Fibroblast of lung (primary cell): ENCODE data around the gene POU2F2. TPM values are rescaled to one million over a fixed set of nuclear protein-coding genes. Genes with fewer than 3 reads are reported as not detected.

ENCODE experiments used
- DNase-seq, 2 donors: peaks; one replicate each; pipeline versions ENCODE4 v3.0.0 to v3.0.0-alpha.2; 2010; ENCODE audit warnings: low read depth in 2 of 2
- H2AFZ ChIP-seq: 2 replicates; pipeline ENCODE4 v1.5.1; 2012; ENCODE audit warnings: low read length, control low read depth, inconsistent platforms
- H3K27ac ChIP-seq: 2 replicates; pipeline ENCODE4 v1.5.1; 2011; ENCODE audit warnings: low read length, control low read depth; ENCODE audit not compliant: insufficient read depth
- H3K27me3 ChIP-seq: 2 replicates; pipeline ENCODE4 v1.5.1; 2011; ENCODE audit warnings: mild to moderate bottlenecking, low read length; ENCODE audit not compliant: control insufficient read depth, insufficient read depth
- H3K36me3 ChIP-seq: 2 replicates; pipeline ENCODE4 v1.5.1; 2011; ENCODE audit warnings: low read length; ENCODE audit not compliant: control insufficient read depth, insufficient read depth
- H3K4me1 ChIP-seq: 2 replicates; pipeline ENCODE4 v1.5.1; 2011; ENCODE audit warnings: low read length; ENCODE audit not compliant: control insufficient read depth, insufficient read depth; ENCODE audit errors: extremely low read depth
- H3K4me2 ChIP-seq: 2 replicates; pipeline ENCODE4 v1.5.1; 2011; ENCODE audit warnings: low read length, control low read depth; ENCODE audit not compliant: insufficient read depth; ENCODE audit errors: extremely low read depth
- H3K4me3 ChIP-seq, 4 experiments: fragments of 200-600 bp in 1 of 4; sonication (generic) in 1 of 4; replicated peaks in 1 of 4; 2 replicates each; pipeline ENCODE4 v1.5.1; 2011 to 2016; ENCODE audit warnings: low read length in 4 of 4, low read depth in 3 of 4, mild to moderate bottlenecking in 3 of 4, control low read depth in 2 of 4, inconsistent platforms in 1 of 4, mixed read lengths in 1 of 4; ENCODE audit not compliant: insufficient read depth in 1 of 4; ENCODE audit errors: control extremely low read depth in 1 of 4
- H3K79me2 ChIP-seq: 2 replicates; pipeline ENCODE4 v1.5.1; 2012; ENCODE audit warnings: mild to moderate bottlenecking, low read length, inconsistent platforms; ENCODE audit not compliant: control insufficient read depth, insufficient read depth
- H3K9ac ChIP-seq: 2 replicates; pipeline ENCODE4 v1.5.1; 2011; ENCODE audit warnings: mild to moderate bottlenecking, low read length, control low read depth; ENCODE audit not compliant: insufficient read depth
- H3K9me3 ChIP-seq: 2 replicates; pipeline ENCODE4 v1.5.1; 2012; ENCODE audit warnings: low read depth, low read length; ENCODE audit not compliant: control insufficient read depth, insufficient read depth
- H4K20me1 ChIP-seq: 2 replicates; pipeline ENCODE4 v1.5.1; 2011; ENCODE audit warnings: low read length; ENCODE audit not compliant: control insufficient read depth, insufficient read depth; ENCODE audit errors: extremely low read depth
- EZH2 ChIP-seq: IDR thresholded peaks from 2 replicates; pipeline ENCODE4 v1.5.1; 2012; ENCODE audit warnings: low read length, control low read depth, mild to moderate bottlenecking; ENCODE audit errors: missing control alignments
- polyA plus RNA-seq, 2 donors: library from polyadenylated mRNA; depleted of rRNA in 1 of 2; stranded (reverse) in 1 of 2; unstranded in 1 of 2; fragments of >200 nt; gene quantifications; 2 replicates each; pipeline ENCODE4 v1.2.1, GENCODE V29; 2011 to 2012; ENCODE audit warnings: missing spikeins in 1 of 2
- total RNA-seq: library from RNA; depleted of rRNA; stranded (reverse); fragments of >200 nt; gene quantifications from 2 replicates; pipeline ENCODE4 v1.2.1, GENCODE V29; 2014
- TF ChIP-seq, protein P1 (sequence below), 2 donors: IDR thresholded peaks in 1 of 2; conservative IDR thresholded peaks in 1 of 2; 1 replicate in 1 of 2; 2 replicates in 1 of 2; pipeline ENCODE4 v1.5.1; 2011 to 2012; ENCODE audit warnings: low read length in 2 of 2, control low read depth in 1 of 2, inconsistent platforms in 1 of 2, low read depth in 1 of 2, mild to moderate bottlenecking in 1 of 2

POU2F2 gene
- total and polyA plus RNA-seq, 2 donors (not counting 1 experiment from before 2014, with no cell fraction given): 0.17 to 0.31 TPM

DNA sequence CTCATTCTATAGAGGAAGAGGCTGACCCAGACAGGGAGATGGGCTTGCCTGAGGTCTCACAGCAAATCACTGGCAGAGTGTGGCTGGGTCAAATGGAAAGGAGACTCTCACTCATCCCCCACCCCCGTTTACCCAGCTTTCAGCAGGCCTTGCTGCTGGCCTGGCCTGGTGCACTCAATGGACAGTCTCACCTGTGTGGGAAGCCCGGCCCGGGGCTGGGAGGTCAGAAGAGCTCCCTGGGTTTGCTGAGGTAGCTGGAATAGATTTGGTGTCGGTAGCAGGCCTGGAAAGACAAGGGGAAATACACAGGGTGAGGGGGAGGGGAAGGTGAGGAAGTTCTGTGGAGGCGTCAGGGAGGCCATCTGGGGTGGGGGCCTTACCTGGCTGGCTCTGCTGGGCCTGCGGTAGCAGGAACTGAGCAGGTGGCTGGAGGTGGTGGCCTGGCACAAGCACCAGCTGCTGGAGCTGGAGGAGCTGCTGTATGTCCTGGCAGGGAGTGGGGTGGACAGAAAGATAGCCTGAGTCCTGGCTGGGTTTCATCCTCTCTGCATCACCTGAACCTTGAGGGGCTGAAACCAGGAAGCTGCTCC, 32.8 kb downstream of the POU2F2 start:
- H3K36me3 ChIP-seq: no peaks in the 10 kb centered on the region
- no peaks in the 10 kb centered on the region for H3K79me2 ChIP-seq
- H3K27me3 ChIP-seq: no peaks in the 10 kb centered on the region
- no peak overlapping the region for H3K4me3 ChIP-seq
- no peaks in the 10 kb centered on the region for H3K4me1 ChIP-seq
- no peaks in the 10 kb centered on the region for H3K9me3 ChIP-seq
- H3K4me2 ChIP-seq: no peak overlapping the region
- H4K20me1 ChIP-seq: no peaks in the 10 kb centered on the region
- no peak overlapping the region for H3K9ac ChIP-seq
- DNase-seq: no peak
- TF ChIP-seq, protein P1, sequence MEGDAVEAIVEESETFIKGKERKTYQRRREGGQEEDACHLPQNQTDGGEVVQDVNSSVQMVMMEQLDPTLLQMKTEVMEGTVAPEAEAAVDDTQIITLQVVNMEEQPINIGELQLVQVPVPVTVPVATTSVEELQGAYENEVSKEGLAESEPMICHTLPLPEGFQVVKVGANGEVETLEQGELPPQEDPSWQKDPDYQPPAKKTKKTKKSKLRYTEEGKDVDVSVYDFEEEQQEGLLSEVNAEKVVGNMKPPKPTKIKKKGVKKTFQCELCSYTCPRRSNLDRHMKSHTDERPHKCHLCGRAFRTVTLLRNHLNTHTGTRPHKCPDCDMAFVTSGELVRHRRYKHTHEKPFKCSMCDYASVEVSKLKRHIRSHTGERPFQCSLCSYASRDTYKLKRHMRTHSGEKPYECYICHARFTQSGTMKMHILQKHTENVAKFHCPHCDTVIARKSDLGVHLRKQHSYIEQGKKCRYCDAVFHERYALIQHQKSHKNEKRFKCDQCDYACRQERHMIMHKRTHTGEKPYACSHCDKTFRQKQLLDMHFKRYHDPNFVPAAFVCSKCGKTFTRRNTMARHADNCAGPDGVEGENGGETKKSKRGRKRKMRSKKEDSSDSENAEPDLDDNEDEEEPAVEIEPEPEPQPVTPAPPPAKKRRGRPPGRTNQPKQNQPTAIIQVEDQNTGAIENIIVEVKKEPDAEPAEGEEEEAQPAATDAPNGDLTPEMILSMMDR (conservative IDR thresholded peaks at IDR 0.05 in 1 of 2, IDR thresholded peaks at IDR 0.05 in 1 of 2; ENCODE audit: low read depth in 1 of 2, low read length in 2 of 2): no peak
- no peak for TF ChIP-seq EZH2
- no peak overlapping the region for H2AFZ ChIP-seq
- no peak overlapping the region for H3K27ac ChIP-seq

DNA sequence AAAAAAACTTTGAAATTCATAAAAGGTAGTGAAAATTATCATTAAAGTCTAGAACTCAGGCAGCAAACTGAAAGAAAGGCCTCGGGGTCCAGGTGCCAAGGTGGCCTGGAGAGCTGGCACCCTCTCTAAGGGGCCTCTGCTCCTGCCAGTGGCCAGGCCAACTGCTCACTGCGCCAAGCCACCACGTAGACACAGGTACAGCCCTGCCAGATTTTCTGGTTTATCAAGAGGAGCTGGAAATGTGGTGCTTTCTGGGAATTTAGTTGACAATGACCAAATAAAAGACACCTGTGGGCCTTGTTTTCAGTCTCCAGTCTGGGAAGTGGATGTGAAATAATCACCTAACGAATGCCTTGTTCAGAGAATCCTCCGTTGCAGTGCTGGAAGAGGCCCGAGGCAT, 33.5 kb downstream of the POU2F2 start:
- DNase-seq: no peak
- no peak for TF ChIP-seq EZH2
- TF ChIP-seq, protein P1 (conservative IDR thresholded peaks at IDR 0.05 in 1 of 2, IDR thresholded peaks at IDR 0.05 in 1 of 2; ENCODE audit: low read depth in 1 of 2, low read length in 2 of 2): no peak

DNA sequence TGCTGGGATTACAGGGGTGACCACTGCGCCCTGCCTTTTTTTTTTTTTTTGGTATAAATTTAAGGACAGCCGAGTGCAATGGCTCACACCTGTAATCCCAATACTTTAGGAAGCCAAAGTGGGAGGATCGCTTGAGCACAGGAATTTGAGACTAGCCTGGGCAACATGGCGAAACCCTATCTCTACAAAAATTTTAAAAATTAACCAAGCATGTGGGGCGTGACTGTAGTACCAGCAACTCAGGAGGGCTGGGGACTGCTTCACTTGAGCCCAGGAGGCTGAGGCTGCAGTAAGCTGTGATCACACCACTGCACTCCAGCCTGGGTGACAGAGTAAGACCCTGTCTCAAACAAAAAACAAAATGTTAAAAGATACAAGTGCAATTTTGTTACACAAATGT, 34.8 kb downstream of the POU2F2 start:
- Histone ChIP-seq H3K9ac (no peak overlapping the region), H3K79me2 (no peaks in the 10 kb centered on the region), H2AFZ (no peak overlapping the region), H3K36me3 (no peaks in the 10 kb centered on the region), H3K9me3 (no peaks in the 10 kb centered on the region), H3K4me1 (no peaks in the 10 kb centered on the region), H4K20me1 (no peaks in the 10 kb centered on the region), H3K4me3 (no peak overlapping the region), H3K4me2 (no peak overlapping the region), H3K27me3 (no peaks in the 10 kb centered on the region), H3K27ac (no peak overlapping the region)
- TF ChIP-seq, protein P1 (conservative IDR thresholded peaks at IDR 0.05 in 1 of 2, IDR thresholded peaks at IDR 0.05 in 1 of 2; ENCODE audit: low read depth in 1 of 2, low read length in 2 of 2): no peak
- TF ChIP-seq EZH2: no peak
- no peak for DNase-seq

More for the DNA sequence above, 33.5 kb downstream of the POU2F2 start:
- Histone ChIP-seq H3K36me3 (no peaks in the 10 kb centered on the region), H3K27ac (no peak overlapping the region), H3K9ac (no peak overlapping the region), H3K27me3 (no peaks in the 10 kb centered on the region), H3K4me2 (no peak overlapping the region), H3K79me2 (no peaks in the 10 kb centered on the region), H3K4me1 (no peaks in the 10 kb centered on the region), H2AFZ (no peak overlapping the region), H3K9me3 (no peaks in the 10 kb centered on the region), H4K20me1 (no peaks in the 10 kb centered on the region), H3K4me3 (no peak overlapping the region)
